SU-DHL-6 (cell line): Measurements from ENCODE around the gene MTA3.

Experiments used
- H2AFZ ChIP-seq: fragments of 200-600 bp; sonication (generic); 2 replicates; pipeline ENCODE4 v1.6.1; 2014; ENCODE audit warnings: low read depth, mild to moderate bottlenecking, moderate library complexity, mixed read lengths, antibody characterized with exemption, low read length; ENCODE audit not compliant: severe bottlenecking
- H3F3A ChIP-seq: fragments of 200-600 bp; shearing (Covaris generic); 2 replicates; pipeline ENCODE4 v1.6.0; 2016; ENCODE audit warnings: antibody characterized with exemption, mild to moderate bottlenecking; ENCODE audit not compliant: insufficient read depth
- H3K27ac ChIP-seq: fragments of 200-600 bp; sonication (generic); 2 replicates; pipeline ENCODE4 v1.5.1; 2016; ENCODE audit warnings: low read depth, mild to moderate bottlenecking, low read length, moderate library complexity, mixed read lengths
- H3K27me3 ChIP-seq: fragments of 200-600 bp; sonication (generic), shearing (Covaris generic); 2 replicates; pipeline ENCODE4 v1.6.0; 2014; ENCODE audit warnings: mild to moderate bottlenecking, low read length
- H3K36me3 ChIP-seq: fragments of 200-600 bp; sonication (generic); 2 replicates; pipeline ENCODE4 v1.6.1; 2014; ENCODE audit warnings: mild to moderate bottlenecking, low read length, mixed read lengths
- H3K4me2 ChIP-seq: fragments of 300-600, 200-600 bp; shearing (Covaris generic), sonication (generic); 2 replicates; pipeline ENCODE4 v1.6.0; 2014; ENCODE audit warnings: low read length, low read depth, mild to moderate bottlenecking; ENCODE audit not compliant: poor library complexity, severe bottlenecking
- H3K4me3 ChIP-seq: fragments of 200-600 bp; sonication (generic); 2 replicates; pipeline ENCODE4 v1.5.1; 2014; ENCODE audit warnings: antibody characterized with exemption, low read length, mild to moderate bottlenecking, mixed read lengths; ENCODE audit not compliant: insufficient read depth, poor library complexity, severe bottlenecking
- H3K79me2 ChIP-seq: fragments of 200-600 bp; sonication (generic); 2 replicates; pipeline ENCODE4 v1.6.1; 2014; ENCODE audit warnings: mild to moderate bottlenecking, low read length, moderate library complexity; ENCODE audit not compliant: insufficient read depth
- H3K9ac ChIP-seq: fragments of 200-600 bp; sonication (generic); 2 replicates; pipeline ENCODE4 v1.7.0; 2014; ENCODE audit warnings: mild to moderate bottlenecking, low read length
- H3K9me2 ChIP-seq: fragments of 200-600 bp; sonication (generic); replicated peaks from 2 replicates; pipeline ENCODE4 v1.6.1; 2014; ENCODE audit warnings: low read length; ENCODE audit not compliant: insufficient read depth
- H3K9me3 ChIP-seq: fragments of 200-600 bp; sonication (generic); 2 replicates; pipeline ENCODE4 v1.6.1; 2014; ENCODE audit warnings: low read length, mixed read lengths; ENCODE audit not compliant: insufficient read depth
- H4K20me1 ChIP-seq: fragments of 200-600 bp; sonication (generic); 2 replicates; pipeline ENCODE4 v1.6.1; 2014; ENCODE audit warnings: low read depth, mild to moderate bottlenecking, antibody characterized with exemption, low read length, moderate library complexity, mixed read lengths
- CTCF ChIP-seq: fragments of 200-600 bp; sonication (generic); IDR thresholded peaks from one replicate; pipeline ENCODE4 v1.5.1; 2017; ENCODE audit warnings: antibody characterized with exemption, mild to moderate bottlenecking, low read length, moderate library complexity; ENCODE audit not compliant: insufficient read depth, poor library complexity, severe bottlenecking
- EZH2phosphoT487 ChIP-seq: fragments of 200-600 bp; sonication (generic), shearing (Covaris generic); conservative IDR thresholded peaks from 2 replicates; pipeline ENCODE4 v1.6.1; 2018; ENCODE audit warnings: mild to moderate bottlenecking, antibody characterized with exemption, low read length, moderate library complexity, mixed read lengths

MTA3 gene

GRCh38 chr2:42804891-42805290, 236.5 kb downstream of the MTA3 start:
- no peaks in the 10 kb centered on the region for H3K36me3 ChIP-seq
- TF ChIP-seq CTCF: no peak
- no peak for TF ChIP-seq EZH2phosphoT487
- no peak overlapping the region for H2AFZ ChIP-seq
- H3K9me2 ChIP-seq: no peaks in the 10 kb centered on the region
- H3K4me3 ChIP-seq: no peak overlapping the region
- H3K79me2 ChIP-seq: no peaks in the 10 kb centered on the region
- peaks cover 7% of the 10 kb centered on the region for H3F3A ChIP-seq
- H3K9ac ChIP-seq: no peak overlapping the region
- no peak overlapping the region for H3K4me2 ChIP-seq
- no peaks in the 10 kb centered on the region for H3K9me3 ChIP-seq
- no peaks in the 10 kb centered on the region for H4K20me1 ChIP-seq
- no peak overlapping the region for H3K27ac ChIP-seq
- H3K27me3 ChIP-seq: no peaks in the 10 kb centered on the region
